ENCODE results near the gene CFAP61.

GRCh38 chr20:20096421-20096820 is 44.1 kb downstream of the CFAP61 start:
- TF ChIP-seq CTCF (IDR thresholded peaks at IDR 0.05) (no peak), POLR2A (IDR thresholded peaks at IDR 0.05) (no peak)
